IPS-18c (cell line): Measurements from ENCODE around the gene DTNBP1.
"Not testable (repeated sequence)": the region's sequence is repeated elsewhere in the genome, so short reads cannot be mapped to it uniquely, and the experiment has no call there.

Source experiments
- H3K4me3 ChIP-seq: 2 replicates; pipeline ENCODE4 v1.7.0; 2013; ENCODE audit warnings: low read depth, mild to moderate bottlenecking, low read length, moderate library complexity; ENCODE audit not compliant: insufficient read depth
- H3K9me3 ChIP-seq: one replicate; pipeline ENCODE4 v1.6.1; 2013; ENCODE audit warnings: mild to moderate bottlenecking, low read length, moderate library complexity; ENCODE audit not compliant: control insufficient read depth, insufficient read depth

The DTNBP1 gene

GRCh38 chr6:15674690-15675386 lies 12.0 kb upstream of the DTNBP1 start:
- H3K4me3 ChIP-seq = no peak overlapping the region
- no peaks in the 10 kb centered on the region for H3K9me3 ChIP-seq

DNA sequence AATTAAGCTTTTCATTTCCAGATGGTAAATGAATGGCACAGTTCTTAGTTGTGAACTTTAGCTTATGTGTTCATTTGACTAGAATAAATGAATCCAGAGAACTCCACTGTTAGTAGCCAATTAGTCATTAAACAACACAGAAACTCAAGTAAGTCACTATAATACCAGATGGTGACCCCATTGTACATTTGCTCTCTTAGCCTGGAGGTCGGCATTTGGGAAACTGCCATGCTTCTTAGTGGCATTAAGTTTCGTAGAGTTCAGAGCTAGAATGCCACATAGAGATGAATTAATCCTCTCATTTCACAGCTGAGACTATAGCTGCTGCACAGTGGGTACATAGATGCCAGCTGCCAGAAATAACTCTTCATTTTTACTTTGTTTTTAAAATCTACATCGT lies 10.8 kb upstream of the DTNBP1 start:
- no peak overlapping the region for H3K4me3 ChIP-seq
- no peaks in the 10 kb centered on the region for H3K9me3 ChIP-seq

DNA sequence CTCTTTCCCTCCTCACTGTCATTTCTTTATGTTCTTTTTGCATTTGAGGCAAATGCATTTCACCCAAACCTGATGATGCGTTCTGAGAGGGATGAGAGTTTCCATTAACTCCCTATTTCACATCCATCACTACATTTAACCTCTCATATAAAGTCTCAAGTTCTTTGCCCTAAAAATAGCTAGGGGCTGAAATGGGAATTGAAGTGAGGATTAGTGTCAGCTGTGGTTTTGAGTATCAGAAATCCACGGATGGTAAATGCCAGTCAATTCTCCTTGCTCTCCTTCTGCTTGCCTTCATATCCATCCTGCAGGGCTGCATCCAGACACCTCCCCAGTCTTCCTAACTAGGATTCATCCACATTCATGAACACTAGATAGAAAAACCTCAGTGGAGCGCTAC lies 10.0 kb upstream of the DTNBP1 start:
- Histone ChIP-seq H3K9me3 (no peaks in the 10 kb centered on the region), H3K4me3 (no peak overlapping the region)

GRCh38 chr6:15672291-15672690 lies 9.5 kb upstream of the DTNBP1 start:
- Histone ChIP-seq H3K9me3 (no peaks in the 10 kb centered on the region), H3K4me3 (no peak overlapping the region)

DNA sequence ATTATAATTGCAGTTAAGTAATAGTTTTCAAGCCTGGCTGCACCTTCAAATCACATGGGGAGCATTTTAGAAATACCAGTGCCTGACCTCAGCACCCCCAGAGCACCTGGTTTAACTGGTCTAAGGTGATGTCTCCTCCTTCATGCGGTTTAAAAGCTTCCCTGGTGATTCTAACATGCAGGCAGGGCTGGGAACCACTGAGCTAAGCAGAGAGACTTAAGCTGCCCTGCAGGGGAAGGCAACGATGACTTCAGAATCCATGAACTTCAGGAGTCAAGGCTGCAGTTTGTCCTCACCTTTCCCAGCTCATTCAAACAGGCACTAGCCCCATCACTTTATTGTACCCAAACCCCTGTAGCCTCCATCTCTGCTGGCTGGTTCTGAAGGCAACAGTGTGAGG lies 6.1 kb upstream of the DTNBP1 start:
- Histone ChIP-seq H3K4me3 (no peak overlapping the region), H3K9me3 (no peaks in the 10 kb centered on the region)

DNA sequence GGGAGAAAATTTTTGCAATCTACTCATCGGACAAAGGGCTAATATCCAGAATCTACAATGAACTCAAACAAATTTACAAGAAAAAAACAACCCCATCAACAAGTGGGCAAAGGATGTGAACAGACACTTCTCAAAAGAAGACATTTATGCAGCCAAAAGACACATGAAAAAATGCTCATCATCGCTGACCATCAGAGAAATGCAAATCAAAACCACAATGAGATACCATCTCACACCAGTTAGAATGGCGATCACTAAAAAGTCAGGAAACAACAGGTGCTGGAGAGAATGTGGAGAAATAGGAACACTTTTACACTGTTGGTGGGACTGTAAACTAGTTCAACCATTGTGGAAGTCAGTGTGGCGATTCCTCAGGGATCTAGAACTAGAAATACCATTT lies 4.1 kb upstream of the DTNBP1 start:
- not testable (repeated sequence) for H3K4me3 ChIP-seq, H3K9me3 ChIP-seq

DNA sequence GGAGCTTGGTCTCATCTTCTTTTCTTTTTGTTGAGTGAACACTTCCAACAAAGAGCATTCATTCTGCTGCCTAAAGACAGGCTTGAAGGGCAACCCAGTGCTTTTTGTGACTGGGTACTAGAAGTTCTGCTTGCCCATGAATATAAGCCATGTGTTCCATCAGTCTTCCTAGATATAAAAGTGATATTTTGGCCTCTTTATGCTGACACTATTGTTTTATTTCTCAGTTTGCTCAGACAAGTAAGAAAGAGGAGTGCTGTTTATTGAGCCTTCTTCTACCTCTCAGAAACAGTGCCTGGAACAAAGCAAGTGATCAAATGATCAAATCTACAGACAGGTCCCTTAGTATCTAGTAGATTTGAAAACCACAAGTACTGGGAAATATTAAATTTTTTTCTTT lies 2.4 kb upstream of the DTNBP1 start:
- H3K4me3 ChIP-seq = no peak overlapping the region

GRCh38 chr6:15663130-15663871 lies 473 bp upstream of the DTNBP1 start:
- H3K4me3 ChIP-seq = peak overlapping the region; percentile 78; the same call in 1 of the 2 replicates
- H3K9me3 ChIP-seq = no peaks in the 10 kb centered on the region

More for the DNA sequence above, 2.4 kb upstream of the DTNBP1 start:
- H3K9me3 ChIP-seq = no peaks in the 10 kb centered on the region

DNA sequence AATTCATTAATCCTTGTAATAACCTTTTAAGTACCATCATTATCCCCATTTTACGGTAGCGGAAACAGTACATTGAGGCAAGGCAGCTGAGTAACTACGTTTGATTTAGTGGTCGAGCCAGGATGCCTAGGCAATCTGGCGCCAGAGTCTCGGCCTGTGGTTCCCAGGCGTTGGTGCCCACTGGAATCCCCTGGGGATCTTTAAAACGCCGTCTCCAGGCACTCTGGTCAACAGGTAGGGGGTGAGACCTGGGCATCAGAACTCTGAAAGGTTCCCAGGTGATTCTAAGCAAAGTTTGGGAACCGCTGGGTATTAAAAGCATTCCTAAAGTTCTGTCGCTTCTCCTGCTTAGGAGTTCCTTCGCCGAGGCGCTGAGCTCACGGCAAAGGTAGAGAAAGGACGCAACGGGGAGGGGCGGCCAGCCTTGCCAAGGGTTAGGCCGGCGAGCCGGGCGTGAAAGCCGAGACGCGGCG lies 939 bp downstream of the DTNBP1 start:
- H3K9me3 ChIP-seq = no peaks in the 10 kb centered on the region
- H3K4me3 ChIP-seq = peak overlapping the region; percentile 78

GRCh38 chr6:15659181-15659580 lies 3.6 kb downstream of the DTNBP1 start:
- Histone ChIP-seq H3K4me3 (no peak overlapping the region), H3K9me3 (no peaks in the 10 kb centered on the region)

- Histone ChIP-seq H3K4me3 (no peak overlapping the region), H3K9me3 (no peaks in the 10 kb centered on the region)
Measured at GRCh38 chr6:15658181-15658744, 4.6 kb downstream of the DTNBP1 start.

DNA sequence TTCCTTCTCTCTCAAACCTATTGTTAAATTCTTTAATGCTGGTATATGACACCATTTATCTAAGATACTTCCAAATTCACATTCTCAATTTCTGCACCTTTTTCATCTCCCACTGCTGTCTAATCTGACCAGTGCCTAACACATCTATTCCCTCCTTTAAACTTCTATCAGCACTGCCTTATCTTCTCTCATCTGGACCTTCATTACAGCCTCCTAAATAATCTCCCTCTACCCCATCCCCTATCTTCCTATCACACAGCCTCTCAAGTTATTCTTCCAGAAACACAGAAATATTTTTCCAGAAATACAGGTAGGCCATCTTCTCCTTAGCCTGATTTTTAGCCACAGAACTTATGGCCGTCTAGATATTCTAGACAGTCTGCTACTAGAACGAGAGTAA lies 5.5 kb downstream of the DTNBP1 start:
- H3K9me3 ChIP-seq = no peaks in the 10 kb centered on the region
- no peak overlapping the region for H3K4me3 ChIP-seq

DNA sequence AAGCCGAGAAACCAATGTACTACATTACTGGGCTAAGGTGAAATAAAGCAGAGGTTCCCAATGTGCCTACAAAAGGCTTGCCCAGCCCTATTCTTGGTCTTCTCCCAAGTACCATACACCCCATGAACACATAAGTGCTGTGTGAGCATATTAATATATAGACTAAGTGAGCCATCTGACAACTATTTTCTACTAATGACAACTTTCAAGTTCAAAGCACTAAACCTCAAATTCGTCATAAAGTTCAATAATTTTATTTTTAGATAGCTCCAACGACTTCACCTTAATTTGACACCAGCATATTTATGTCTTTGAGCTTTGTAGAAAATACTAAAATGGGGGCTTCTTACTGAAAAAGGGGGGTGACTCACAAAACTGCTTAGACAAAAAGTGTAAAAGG lies 6.7 kb downstream of the DTNBP1 start:
- Histone ChIP-seq H3K9me3 (no peaks in the 10 kb centered on the region), H3K4me3 (no peak overlapping the region)

DNA sequence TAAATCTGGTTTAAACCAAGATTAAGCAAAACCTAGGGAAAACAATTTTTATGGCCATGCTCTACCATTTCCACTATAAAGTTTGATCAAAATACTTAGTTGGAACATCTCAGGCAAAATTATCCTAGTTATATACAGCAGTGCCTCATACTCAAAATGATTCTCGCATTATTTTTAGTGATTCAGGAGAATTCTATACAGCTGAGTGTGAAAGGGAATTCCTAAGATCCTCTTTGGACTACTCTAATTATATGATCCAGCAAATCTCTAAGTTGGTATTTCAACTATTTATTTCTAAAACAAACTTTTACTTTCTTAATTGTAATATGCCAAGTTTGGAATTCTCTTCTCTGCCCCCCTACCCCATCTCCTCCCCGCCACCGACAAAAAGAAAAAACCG lies 8.6 kb downstream of the DTNBP1 start:
- Histone ChIP-seq H3K9me3 (no peaks in the 10 kb centered on the region), H3K4me3 (no peak overlapping the region)

GRCh38 chr6:15653581-15653980 lies 9.2 kb downstream of the DTNBP1 start:
- Histone ChIP-seq H3K9me3 (no peaks in the 10 kb centered on the region), H3K4me3 (no peak overlapping the region)

- H3K9me3 ChIP-seq, H3K4me3 ChIP-seq: not testable (repeated sequence)
Measured at GRCh38 chr6:15650004-15650559, 12.7 kb downstream of the DTNBP1 start.

GRCh38 chr6:15644904-15645303 lies 17.9 kb downstream of the DTNBP1 start:
- H3K4me3 ChIP-seq = no peak overlapping the region
- H3K9me3 ChIP-seq = no peaks in the 10 kb centered on the region

GRCh38 chr6:15643542-15643941 lies 19.3 kb downstream of the DTNBP1 start:
- Histone ChIP-seq H3K4me3 (no peak overlapping the region), H3K9me3 (no peaks in the 10 kb centered on the region)
